GOT3 (cell line): ENCODE measurements around the gene LRRC56.

ENCODE experiments used
- DNase-seq: peaks from one replicate; lab custom pipeline; 2025; ENCODE audit warnings: mixed read lengths; lab: John Stamatoyannopoulos, UW

The LRRC56 gene

DNA sequence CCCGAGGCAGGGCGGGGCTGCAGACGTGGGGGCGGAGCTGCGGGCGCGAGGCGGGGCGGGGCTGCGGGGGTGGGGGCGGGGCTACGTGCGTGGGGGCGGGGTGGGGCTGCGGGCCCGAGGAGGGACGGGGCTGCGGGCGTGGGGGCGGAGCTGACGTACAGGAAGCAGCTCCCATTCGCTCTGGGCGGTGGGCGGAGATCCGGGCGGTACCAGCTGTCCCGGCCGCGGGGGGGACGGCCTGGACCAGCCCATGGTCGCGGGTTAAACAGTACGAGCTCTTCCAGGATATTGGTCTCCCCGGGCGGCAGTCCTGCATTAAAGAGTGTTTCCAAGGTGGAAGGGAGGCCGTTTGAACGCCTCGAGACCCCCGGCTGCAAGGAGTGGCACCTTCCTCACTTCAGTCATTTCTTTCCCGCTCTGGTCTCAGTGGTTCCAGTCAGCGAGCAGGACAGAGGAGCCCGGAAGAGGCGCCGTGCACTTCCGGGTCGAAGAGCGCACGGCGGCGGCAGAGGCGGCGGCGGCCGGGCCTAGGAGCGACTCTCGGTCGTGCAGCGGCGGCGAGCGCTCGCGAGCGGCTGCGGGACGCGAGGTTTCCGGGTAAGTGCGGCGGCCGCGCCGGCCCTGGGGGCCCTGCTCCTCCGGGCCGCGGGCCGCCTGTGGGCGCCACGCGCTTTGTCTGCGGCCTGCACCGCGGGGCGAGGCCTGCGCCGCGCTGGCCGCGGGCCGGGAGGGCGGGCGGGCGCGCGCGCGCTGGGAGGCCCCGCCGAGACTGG lies 38.9 kb downstream of the LRRC56 start, which contains the start of gene PHRF1:
TSS of gene PHRF1 (plus strand) at position 475 of the 773 bp plus-strand sequence. CDS start 5,043 bp downstream, outside the sequence.
- peak; percentile 74 for DNase-seq

DNA sequence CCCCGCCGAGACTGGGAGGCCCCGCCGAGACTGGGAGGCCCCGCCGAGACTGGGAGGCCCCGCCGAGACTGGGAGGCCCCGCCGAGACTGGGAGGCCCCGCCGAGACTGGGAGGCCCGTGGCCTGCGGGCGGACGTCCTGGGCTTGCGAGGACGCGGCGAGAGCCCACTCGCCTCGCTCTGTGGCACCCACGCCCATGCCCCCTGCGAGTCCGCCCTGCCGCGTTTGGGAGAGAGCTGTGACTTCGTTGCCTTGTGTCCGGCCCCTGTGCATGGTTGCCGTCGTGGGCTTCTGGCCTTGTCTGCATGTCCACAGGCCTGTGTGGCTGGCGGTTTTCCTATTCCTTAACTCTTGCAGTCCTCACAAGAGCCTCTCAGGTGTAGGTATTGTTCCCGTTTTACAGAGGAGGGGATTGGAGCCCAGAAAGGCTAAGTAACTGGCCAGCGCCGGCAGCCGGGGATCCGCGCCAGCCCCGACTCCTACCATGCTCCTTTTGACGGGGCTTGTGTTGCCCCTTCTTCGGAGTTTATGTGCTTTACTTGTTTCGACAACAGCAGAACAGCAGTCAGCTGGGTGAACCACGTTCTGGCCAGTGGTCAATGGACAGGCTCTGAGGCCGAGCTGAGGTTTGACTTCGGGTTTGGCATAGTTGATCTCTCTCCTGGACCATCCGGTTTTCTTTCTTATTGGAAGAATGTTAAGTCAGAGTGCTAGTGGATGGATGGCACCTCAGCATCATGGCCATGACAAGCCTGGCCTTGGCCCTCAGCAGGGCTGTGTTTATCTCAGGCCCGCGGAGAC lies 39.7 kb downstream of the LRRC56 start:
- DNase-seq, result no peak

DNA sequence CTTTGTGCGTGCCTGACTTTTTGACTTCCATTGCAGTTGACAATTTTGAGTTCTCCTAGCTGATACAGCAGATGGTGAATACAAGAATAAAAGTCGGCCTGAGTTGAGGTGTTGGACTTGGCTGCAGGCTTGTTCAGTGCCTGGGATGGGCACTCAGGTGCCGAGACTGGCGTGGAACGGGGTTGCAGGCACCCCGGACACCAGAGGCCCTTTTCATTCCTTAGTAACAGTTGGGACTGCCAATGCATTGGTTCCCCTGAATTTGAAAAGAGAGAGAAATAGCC lies 40.2 kb downstream of the LRRC56 start:
- no peak for DNase-seq

DNA sequence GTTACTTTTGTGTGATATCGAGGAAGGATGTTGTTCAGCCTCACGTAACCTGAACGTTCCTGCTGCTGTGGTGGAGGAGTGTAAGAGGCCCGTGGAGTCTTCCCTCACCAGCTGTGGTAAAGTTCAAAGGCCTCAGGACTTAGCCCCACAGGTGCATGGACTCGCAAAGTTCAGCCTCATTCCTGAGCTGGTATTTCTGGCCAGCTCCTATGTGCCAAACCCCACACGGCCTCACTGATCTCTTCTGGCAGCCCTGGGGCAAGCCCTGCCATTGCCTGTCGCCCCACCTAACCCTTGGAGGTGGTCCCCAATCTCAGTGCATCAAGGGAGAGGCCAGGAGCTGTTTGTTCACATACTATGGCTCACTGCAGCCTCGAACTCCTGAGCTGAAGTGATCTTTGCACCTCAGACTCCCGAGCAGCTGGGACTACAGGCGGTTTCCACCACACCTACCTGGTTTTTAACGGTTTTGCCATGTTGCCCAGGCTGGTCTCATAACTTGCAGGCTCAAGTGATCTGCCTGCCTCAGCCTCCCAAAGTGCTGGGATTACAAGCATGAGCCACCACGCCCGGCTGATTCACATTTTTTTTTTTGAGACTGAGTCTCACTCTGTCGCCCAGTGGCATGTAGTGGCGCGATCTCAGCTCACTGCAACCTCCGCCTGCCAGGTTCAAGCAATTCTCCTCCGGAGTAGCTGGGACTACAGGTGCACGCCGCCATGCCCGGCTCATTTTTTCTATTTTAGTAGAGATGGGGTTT lies 41.1 kb downstream of the LRRC56 start:
- no peak for DNase-seq

DNA sequence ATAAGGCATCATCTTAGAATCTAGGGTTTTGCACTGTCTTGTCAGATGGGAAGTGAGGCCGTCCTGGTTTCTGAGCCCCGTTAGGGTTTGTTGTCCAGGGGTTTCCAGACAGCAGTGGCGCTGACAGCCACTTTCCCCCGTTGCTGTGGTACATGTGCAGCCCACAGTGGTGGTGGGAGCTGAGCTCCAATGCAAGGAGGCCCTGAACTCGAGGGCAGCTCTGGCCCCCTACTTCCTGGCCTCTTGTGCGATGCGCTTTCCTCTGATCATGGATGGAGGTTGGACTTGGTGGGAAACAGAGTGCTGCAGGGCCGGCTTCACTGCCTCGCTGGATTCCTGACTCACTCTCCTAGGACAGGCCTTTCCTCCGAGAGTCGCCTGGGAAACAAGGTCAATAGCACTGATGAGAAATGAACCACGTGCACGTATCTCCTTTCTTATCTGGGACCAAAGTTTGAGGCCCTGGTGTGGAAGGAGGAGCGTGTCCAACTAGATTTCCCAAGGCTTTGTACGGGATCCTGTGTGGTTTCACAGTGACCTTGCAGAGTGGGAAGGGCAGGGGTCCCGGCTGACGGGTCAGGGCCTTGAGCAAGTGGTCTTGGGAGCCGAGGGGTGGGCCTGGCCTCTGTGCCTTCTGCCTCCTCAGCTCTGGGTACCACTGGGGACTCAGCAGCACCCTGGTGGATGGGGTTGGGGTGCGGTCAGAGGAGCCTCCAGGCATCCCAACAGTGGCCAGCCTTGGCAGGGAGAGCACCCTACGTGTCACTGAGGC lies 42.7 kb downstream of the LRRC56 start:
- no peak for DNase-seq

DNA sequence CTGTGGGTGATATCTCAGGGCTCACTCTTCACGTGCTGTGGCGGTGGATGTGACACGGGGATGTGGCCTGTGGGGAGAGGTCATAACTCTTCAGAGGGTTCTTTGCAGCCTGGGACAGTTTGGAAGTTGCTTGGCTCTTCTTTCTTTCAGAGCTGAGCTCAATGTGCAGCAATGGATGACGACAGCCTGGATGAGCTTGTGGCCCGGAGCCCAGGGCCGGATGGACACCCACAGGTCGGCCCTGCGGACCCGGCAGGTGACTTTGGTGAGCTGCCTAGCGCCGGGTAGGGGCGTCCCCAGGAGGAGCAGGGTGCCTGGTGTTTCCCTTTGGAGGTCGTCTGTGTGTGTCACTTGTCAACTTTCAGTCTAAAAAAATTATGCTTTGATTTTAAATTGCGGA lies 44.0 kb downstream of the LRRC56 start:
- no peak for DNase-seq

DNA sequence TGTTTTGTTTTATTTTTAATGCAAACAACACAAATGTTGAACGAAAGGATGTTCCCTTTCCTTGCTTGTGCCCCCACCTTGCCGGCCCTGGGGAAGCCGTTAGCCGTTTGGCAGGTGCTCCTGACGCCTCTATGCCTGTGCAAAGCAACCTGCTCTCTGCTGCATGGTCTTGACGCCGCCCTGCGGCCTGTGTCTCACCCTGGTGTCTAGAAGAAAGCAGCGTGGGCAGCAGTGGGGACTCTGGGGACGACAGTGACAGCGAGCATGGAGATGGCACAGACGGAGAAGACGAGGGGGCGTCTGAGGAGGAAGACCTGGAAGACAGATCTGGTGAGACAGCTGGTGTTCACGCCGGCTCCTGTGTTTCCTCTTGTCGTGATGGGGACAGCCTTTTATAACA lies 44.4 kb downstream of the LRRC56 start:
- no peak for DNase-seq

DNA sequence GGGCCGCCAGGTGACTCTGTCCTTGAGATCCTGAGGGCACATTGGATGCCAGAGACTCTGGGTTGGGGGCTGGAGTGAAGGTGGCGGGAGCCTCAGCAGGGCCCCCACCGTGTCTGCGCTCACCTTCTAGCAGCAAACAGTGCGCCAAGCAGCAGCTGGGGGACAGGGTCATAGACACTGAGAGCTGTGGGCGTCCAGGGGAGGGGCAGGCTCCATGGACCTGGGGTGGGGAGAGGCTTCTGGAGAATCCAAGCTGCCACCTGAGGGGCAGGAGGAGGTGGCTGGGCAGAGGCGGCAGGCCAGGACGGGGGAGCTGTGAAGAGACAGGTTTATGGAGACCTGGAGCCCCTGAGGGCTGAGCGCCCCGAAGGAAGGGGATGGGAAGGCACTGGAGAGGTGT lies 47.0 kb downstream of the LRRC56 start:
- DNase-seq, result no peak

DNA sequence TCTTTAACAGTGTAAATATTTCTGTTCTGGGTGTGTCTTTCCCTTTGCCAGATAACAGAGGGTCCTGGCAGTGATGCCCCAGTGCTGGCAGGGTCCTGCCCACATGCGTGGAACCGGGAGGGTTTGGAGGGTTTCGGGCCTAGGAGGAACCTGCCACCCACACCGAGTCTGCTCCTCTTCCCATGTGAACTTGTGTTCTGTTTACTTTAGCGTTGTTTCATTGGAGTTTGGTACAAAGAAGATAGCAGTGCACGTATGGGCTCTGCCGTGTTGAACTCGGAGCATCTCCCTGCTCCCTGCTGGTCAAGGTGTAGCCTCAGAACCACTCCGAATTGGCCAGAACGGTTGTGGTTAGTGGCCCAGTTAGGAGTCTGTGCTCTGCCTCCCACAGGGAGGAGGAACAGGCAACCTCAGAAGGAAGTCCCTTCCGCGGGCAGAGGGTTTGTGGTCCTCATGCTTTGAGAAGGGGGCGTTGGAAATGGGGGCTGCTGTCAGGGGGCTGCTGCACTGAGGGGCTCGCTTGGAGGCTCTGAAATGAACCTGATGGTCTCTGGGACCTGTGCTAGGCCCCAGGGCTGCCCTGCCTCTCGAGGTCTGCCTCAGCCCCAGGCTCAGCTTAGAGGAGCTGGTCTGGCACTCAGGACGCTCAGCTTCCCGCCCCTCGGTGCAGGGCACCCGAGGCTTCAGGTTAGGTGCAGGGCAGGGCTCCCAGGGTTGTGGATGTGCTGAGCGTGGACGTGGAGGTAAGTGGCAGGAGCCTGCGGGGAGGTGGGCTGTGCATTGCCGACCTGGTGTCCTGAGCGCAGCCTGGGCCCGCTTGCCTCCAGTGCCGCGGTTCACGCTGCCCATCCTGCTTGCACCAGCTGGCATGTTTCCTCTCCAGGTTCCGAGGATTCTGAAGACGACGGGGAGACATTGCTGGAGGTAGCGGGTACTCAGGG lies 49.3 kb downstream of the LRRC56 start:
- no peak for DNase-seq

DNA sequence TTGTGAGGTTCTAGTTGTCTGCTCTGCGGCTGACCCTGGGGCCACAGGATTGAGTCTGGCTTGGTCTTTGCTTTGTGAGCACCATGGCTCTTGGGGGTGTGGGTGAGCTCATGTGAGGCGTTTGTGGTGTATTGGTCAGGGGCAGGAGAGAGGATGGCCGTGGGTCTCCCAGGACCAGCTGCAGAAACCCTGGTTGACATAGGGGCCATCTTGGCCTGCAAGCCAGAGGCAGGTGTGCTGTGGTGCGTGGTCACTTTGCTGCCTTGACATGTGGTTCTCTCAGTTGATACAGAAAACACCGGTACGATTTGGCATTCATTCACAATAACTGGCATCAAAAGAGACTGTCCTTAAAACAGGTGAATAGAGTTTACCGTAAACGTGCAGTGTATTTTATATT lies 50.2 kb downstream of the LRRC56 start:
- DNase-seq, result no peak

DNA sequence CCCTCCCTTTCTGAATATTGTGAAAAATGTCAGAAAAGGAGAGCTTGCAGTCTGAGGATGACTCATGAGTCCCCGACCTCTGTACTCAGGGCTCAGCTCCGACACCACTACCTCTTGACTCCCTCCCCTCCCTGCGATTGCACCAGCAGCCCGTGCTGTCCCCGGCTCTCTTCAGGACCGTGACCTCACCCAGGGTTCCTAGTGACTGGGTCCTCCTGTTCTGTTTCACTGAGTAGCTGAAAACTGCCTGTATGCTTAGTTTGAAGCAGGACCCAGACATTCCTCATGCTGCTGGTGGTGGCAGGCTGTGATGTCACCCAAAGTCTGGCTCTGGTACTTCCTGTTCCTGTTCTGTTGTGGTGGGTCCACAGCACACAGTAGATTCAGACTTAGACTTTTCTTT lies 50.7 kb downstream of the LRRC56 start:
- no peak for DNase-seq

DNA sequence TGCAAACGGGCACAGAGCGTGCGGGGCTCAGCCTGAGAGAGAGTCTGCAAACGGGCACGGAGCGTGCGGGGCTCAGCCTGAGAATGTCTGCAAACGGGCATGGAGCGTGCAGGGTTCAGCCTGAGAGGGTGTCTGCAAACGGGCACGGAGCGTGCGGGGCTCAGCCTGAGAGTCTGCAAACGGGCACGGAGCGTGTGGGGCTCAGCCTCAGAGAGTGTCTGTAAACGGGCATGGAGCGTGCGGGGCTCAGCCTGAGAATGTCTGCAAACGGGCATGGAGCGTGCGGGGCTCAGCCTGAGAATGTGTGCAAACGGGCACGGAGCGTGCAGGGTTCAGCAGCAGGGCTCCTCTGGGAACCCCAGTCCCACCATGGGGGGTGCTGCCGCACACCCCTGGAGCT lies 52.5 kb downstream of the LRRC56 start:
- no peak for DNase-seq

DNA sequence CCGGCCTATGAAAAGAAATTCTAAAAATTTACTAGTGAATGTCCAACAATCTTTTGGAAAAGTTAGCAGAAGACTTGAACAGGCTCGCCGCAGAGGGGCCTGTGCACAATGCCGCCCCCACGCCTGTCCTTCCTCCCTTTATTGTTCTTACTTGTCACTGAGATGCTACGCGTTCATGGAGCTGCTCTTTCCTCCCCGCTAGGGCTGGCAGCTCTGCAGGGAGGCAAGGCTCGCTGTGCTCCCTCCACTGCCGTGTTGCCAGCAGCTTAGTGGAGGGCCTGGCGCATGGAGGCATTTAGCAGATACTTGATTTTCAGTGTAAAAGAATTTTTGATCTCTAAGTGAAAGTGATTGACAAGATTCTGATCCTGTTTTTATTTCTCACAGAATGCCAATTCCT lies 53.7 kb downstream of the LRRC56 start:
- DNase-seq, result no peak

DNA sequence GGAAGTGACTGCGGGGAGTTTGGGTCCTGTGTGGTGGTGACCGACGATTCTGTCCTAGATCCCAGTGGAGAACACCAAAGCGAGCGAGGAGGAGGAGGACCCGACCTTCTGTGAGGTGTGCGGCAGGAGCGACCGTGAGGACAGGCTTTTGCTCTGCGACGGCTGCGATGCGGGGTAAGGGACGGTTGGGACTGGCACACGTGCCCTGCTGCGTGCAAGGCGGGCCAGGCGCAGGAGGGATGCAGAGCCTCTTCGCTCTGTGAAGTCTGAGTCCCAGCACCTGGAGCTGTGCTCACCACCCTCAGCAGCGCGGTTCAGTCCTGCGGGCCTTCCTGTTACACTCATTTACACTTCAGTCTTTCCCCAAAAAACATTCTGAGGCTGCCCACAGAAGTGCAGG lies 55.2 kb downstream of the LRRC56 start:
- no peak for DNase-seq

DNA sequence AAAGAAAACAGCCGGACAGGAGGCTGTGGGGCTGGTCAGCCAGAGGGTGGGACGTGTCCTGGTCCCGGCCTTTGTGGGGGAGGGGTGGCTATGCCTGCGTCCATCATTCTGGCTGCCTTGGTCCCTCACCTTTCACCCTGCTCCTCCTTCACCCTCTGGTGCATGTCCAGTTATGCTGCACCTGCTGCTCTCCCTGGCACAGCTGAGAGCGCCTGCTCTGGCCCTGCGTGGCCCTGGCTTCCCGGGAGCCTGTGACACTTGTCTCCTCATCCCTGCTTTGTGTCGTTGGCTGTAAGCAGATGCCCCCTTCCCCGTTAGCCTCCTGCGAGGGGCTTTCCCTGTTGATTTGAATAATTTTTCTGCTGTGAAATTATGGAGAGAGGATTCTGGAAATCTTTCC lies 55.6 kb downstream of the LRRC56 start:
- DNase-seq, result no peak

DNA sequence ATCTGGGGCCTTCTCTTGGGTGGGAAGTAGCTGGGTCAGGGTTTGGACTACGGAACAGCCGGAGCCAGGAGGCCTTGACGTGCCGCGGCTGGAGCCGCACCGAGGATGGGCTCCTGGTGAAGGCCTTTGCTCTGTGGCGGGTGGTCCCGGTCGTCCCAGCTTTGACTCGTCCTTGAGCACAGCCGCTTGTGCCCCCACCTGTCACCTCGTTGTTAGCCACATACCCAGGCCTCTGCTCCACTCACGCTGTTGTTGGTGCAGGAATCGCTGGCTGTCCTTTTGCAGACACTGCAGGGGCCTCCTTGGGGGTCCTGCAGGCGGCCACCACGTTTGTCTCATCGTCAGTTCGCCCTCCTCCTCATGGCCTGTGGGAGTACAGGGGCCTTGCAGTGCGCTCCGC lies 56.0 kb downstream of the LRRC56 start:
- DNase-seq, result no peak

DNA sequence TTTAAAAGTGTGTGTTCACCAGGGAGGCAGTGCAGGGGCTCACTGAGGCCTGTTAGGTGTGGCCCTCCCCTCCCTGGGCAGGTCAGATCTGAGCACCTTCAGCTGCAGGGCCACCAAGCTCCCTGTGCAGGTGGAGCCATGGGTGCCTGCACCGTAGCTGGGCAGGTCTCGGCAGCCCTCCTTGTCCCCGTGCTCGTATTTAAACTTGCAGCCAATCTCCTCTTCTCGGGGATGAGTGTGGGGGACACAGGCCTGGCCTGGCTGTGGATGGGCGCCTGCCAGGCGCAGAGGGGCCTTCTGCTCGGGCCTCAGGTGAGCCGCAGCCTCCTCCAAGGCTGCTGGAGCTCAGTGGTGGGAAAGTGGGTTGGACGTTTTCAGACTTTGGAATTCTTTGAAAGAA lies 58.1 kb downstream of the LRRC56 start:
- DNase-seq, result no peak

DNA sequence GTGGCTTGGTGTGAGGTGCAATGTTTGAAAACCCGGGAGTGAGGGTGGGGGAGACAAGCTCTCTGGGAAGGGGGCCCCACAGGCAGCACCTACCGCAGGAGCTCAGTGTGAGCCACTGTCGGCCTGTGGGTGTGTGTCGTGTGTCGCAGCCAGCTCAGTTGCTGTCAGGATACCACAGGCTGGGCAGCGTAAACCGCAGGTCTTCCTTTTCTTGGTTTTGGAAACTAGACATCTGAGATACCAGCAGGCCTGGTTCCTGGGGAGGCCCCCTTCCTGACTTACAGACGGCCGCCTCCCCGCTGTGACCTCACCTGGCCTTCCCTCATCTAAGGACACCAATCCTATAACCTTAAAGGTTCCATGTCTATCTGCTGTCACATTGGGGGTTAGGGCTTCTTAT lies 59.0 kb downstream of the LRRC56 start:
- DNase-seq, result no peak

DNA sequence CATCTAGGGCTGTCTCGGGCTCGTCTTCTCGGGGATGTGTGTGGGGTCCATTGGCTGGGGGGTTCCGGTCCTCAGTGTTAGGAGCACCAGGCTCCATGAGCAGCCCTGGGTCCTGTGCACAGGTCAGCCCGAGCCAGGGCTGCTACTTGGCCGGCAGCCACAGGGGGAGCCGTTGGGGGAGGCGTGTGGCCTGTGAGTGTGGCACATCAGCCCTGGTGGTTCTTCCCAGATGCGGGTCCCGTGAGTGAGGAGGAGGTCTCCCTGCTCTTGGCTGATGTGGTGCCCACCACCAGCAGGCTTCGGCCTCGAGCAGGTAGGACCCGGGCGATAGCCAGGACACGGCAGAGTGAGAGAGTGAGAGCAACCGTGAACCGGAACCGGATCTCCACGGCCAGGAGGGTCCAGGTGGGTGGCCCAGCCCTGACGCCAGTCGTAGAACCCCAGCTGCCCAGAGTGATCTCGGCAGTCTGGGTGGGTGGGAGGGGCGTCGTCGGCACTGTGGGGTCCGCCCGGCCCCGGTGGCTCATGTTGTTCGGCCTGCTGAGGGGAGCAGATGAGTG lies 59.9 kb downstream of the LRRC56 start:
- DNase-seq, result no peak

DNA sequence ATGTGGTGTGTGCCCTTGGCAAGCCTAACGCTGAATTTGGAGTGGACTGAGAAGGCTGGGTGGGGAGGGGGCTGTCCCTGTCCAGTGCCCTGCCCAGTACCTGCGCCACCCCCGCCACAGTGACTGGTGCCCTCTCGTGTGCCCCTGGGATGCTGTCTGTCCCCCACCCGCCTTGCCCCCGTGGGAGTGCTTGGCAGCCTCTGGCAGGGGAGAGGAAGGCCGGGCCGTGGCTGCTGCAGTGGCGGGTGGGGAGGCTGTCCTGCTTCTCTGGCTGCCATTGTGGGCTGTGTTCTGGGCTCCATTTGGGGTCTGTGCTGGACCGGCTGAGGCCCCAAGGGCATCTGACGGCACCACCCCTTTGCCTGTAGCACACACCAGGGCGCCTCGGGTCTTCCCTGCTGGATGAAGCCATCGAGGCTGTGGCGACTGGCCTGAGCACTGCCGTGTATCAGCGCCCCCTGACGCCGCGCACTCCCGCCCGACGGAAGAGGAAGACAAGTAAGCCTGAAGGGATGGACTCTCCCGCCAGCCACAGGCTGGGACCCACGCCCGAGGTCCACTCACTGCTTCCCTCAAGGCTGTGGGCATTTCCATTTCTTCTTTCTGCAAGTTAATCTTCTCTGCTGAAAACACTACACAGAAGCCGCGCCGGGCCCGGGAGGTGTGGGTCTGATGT lies 60.8 kb downstream of the LRRC56 start:
- no peak for DNase-seq
